C4-2B (cell line): ENCODE measurements around the gene ANKRD62.

ENCODE experiments used
- ZFX ChIP-seq: fragments of 450-650 bp; IDR thresholded peaks from 2 replicates; pipeline ENCODE4 v1.6.1; 2017
- TF ChIP-seq, protein P1 (sequence below): fragments of 450-650 bp; conservative IDR thresholded peaks from 2 replicates; pipeline ENCODE4 v1.5.1; 2017; ENCODE audit warnings: mild to moderate bottlenecking

DNA sequence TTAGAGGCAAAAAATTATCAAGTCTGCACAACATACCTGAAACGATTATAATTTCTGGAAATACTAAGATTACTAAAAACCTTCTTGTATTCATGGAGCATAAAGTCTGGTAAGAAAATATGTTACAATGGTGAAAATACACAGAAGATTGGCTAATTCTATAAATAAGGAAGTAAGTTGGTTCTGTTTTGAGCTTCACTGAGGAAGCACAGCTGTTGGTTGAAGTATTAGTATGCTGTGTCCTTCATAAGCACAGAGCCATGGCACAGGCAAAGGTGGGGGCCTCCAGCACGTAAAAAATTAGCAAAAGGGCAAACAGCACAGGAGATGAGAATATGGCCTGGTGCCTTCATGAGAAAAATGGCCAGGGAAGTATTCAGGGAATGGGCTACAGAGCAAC, 40.4 kb upstream of the ANKRD62 start:
- TF ChIP-seq, protein P1, sequence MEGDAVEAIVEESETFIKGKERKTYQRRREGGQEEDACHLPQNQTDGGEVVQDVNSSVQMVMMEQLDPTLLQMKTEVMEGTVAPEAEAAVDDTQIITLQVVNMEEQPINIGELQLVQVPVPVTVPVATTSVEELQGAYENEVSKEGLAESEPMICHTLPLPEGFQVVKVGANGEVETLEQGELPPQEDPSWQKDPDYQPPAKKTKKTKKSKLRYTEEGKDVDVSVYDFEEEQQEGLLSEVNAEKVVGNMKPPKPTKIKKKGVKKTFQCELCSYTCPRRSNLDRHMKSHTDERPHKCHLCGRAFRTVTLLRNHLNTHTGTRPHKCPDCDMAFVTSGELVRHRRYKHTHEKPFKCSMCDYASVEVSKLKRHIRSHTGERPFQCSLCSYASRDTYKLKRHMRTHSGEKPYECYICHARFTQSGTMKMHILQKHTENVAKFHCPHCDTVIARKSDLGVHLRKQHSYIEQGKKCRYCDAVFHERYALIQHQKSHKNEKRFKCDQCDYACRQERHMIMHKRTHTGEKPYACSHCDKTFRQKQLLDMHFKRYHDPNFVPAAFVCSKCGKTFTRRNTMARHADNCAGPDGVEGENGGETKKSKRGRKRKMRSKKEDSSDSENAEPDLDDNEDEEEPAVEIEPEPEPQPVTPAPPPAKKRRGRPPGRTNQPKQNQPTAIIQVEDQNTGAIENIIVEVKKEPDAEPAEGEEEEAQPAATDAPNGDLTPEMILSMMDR, result no peak
- no peak for TF ChIP-seq ZFX
